SK-N-DZ (cell line): ENCODE results near the gene ZNF557.

Experiments used
- DNase-seq: peaks from one replicate; pipeline ENCODE4 v3.0.0-alpha.2; 2015; ENCODE audit warnings: low spot score

Gene ZNF557

DNA sequence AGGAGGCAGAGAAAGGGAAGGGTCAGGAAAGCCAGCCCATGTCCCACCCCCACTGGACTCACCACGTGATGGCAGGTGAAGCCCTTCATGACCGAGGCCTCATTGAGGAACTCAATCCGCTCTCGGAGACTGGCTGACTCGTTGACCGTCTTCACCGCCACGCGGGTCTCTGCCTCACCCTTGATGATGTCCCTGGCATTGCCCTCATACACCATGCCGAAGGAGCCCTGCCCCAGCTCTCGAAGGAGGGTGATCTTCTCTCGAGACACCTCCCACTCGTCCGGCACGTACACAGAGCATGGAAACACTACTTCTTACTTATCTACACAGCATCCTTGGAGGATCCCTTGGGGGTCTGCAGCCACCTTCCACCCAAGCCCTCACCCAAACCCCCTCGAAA, 55.7 kb downstream of the ZNF557 start:
- no peak for DNase-seq

DNA sequence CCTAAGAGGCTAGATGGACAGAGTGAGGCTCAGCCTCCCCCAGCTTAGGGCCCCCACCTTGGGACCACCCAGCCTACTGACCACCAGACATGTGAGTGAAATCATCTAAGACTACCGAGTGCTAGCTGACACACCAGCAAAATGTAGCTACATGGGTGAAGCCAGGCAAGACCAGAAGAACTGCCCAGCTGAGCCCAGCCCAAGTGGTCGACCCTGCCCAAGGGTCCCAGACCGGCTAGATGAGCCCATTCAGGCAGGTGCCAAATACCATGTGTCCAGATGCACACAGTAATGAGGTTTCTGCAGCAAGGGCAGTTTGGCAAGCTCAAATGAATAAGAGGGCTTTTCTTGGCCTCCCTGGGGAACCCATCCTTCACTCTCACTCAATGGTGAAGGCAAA, 56.6 kb downstream of the ZNF557 start:
- DNase-seq, result no peak

DNA sequence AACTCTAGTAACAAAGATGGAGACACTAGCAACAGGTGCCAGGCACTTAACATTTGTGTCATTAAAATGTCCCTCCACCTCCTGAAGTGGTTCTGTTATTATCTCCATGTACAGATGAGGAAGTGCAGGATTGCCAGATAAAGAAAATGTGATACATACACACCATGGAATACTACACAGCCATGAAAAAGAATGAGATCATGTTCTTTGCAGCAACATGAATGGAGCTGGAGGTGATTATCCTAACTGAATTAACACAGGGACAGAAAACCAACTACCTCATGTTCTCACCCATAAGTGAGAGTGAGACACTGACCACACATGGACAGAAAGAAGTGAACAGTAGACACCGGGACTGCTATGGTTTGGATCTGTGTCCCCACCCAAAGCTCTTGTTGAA, 60.5 kb downstream of the ZNF557 start:
- no peak for DNase-seq

DNA sequence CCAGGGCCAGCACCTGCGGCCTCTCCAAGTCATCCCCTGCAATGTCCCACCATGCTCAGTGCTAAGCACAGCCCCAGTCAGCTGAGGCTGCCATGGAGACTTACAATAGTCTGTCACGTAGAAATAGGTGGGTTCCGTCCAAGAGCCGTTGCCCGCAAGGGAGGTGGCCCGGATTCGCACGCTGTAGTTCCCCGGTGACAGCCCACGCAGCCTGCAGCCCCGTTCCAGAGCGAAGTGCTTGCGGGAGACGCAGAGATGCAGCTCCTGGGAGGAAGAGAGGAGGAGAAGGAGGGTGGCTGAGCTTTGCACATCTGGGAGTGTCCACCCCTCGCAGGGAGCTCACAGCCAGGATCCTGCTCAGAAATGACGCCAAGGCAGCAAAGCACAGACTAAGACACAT, 62.6 kb downstream of the ZNF557 start:
- no peak for DNase-seq

DNA sequence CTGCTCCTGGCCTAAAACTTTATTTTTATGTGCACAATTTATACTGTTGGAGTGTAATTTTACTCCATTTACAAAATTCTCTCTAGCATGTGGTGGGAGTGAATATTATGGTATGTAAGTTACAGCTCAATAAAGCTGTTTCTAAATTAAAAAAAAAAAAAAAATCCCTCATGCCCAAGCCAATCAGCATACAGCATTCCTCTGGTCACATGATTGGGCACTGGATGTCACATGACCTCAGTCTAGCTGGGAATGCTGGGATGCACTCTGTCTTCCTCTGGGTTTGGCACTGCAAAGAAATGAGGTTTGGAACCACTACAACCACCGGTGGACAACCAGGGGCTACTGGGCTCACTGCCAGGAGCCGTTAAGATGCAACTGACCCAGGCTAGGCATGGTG, 67.6 kb downstream of the ZNF557 start:
- DNase-seq, result no peak
